Neural cell (in vitro differentiated cells): ENCODE measurements around the gene TBX19. TPM values are rescaled to one million over a fixed set of nuclear protein-coding genes. Genes with fewer than 3 reads are reported as not detected.

Experiments used
- H2AFZ ChIP-seq: fragments of 200-600, 300-800 bp; sonication (generic), shearing (Covaris generic); 2 replicates; pipeline ENCODE4 v1.6.0; 2014; ENCODE audit warnings: low read depth, mild to moderate bottlenecking, antibody characterized with exemption, low read length, moderate library complexity
- H3F3A ChIP-seq: fragments of 200-600 bp; shearing (Covaris generic); 2 replicates; pipeline ENCODE4 v1.6.1; 2016; ENCODE audit warnings: mild to moderate bottlenecking, moderate library complexity, mixed read lengths, antibody characterized with exemption, low read length; ENCODE audit not compliant: insufficient read depth, poor library complexity, severe bottlenecking
- H3K27ac ChIP-seq: fragments of 200-600, 300-800 bp; sonication (generic), shearing (Covaris generic); 2 replicates; pipeline ENCODE4 v1.5.1; 2014; ENCODE audit warnings: mild to moderate bottlenecking, low read length, moderate library complexity
- H3K27me3 ChIP-seq: fragments of 300-800, 200-600 bp; sonication (generic), shearing (Covaris generic); 2 replicates; pipeline ENCODE4 v1.6.0; 2014; ENCODE audit warnings: mild to moderate bottlenecking, low read depth, low read length, moderate library complexity; ENCODE audit not compliant: insufficient read depth
- H3K36me3 ChIP-seq: fragments of 300-800, 200-600 bp; sonication (generic), shearing (Covaris generic); 2 replicates; pipeline ENCODE4 v1.5.1; 2014; ENCODE audit warnings: mild to moderate bottlenecking, antibody characterized with exemption, low read length, moderate library complexity; ENCODE audit not compliant: insufficient read depth
- H3K4me2 ChIP-seq: fragments of 300-800, 200-600 bp; sonication (generic), shearing (Covaris generic); 2 replicates; pipeline ENCODE4 v1.6.0; 2014; ENCODE audit warnings: mild to moderate bottlenecking, low read length
- H3K4me3 ChIP-seq: fragments of 300-800, 200-600 bp; sonication (generic), shearing (Covaris generic); 2 replicates; pipeline ENCODE4 v1.5.1; 2014; ENCODE audit warnings: mild to moderate bottlenecking, low read length, moderate library complexity
- H3K79me2 ChIP-seq: fragments of 200-600 bp; shearing (Covaris generic); replicated peaks from 2 replicates; pipeline ENCODE4 v1.6.0; 2014; ENCODE audit warnings: mild to moderate bottlenecking, low read length, moderate library complexity; ENCODE audit not compliant: insufficient read depth
- H3K9ac ChIP-seq: fragments of 300-800, 200-600 bp; sonication (generic), shearing (Covaris generic); 2 replicates; pipeline ENCODE4 v1.6.1; 2016; ENCODE audit warnings: mild to moderate bottlenecking, low read length, mixed read lengths
- H3K9me2 ChIP-seq: fragments of 200-600 bp; shearing (Covaris generic); 2 replicates; pipeline ENCODE4 v1.6.1; 2016; ENCODE audit warnings: mild to moderate bottlenecking, low read length, mixed read lengths; ENCODE audit not compliant: insufficient read depth
- H3K9me3 ChIP-seq: fragments of 200-600, 300-800 bp; sonication (generic), shearing (Covaris generic); 2 replicates; pipeline ENCODE4 v1.6.1; 2016; ENCODE audit warnings: mild to moderate bottlenecking, mixed run types, low read length, moderate library complexity, mixed read lengths
- H4K20me1 ChIP-seq: fragments of 200-600 bp; shearing (Covaris generic); 2 replicates; pipeline ENCODE4 v1.6.1; 2016; ENCODE audit warnings: mild to moderate bottlenecking, mixed run types; ENCODE audit not compliant: insufficient read depth
- CTCF ChIP-seq: fragments of 450-650 bp; IDR thresholded peaks from 2 replicates; pipeline ENCODE4 v1.5.1; 2014; ENCODE audit warnings: antibody characterized with exemption, mild to moderate bottlenecking, moderate library complexity; ENCODE audit not compliant: poor library complexity, severe bottlenecking
- EP300 ChIP-seq: fragments of 450-650 bp; conservative IDR thresholded peaks from 2 replicates; pipeline ENCODE4 v1.6.1; 2014; ENCODE audit warnings: antibody characterized with exemption, mild to moderate bottlenecking, moderate library complexity; ENCODE audit not compliant: poor library complexity, severe bottlenecking
- EZH2 ChIP-seq: fragments of 200-600, 300-800 bp; shearing (Covaris generic), sonication (generic); IDR thresholded peaks from 2 replicates; pipeline ENCODE4 v1.6.1; 2014; ENCODE audit warnings: antibody characterized with exemption, low read length, borderline replicate concordance, mild to moderate bottlenecking; ENCODE audit not compliant: insufficient read depth, poor library complexity, severe bottlenecking
- MXI1 ChIP-seq: fragments of 450-650 bp; conservative IDR thresholded peaks from 2 replicates; pipeline ENCODE4 v1.6.1; 2014; ENCODE audit warnings: antibody characterized with exemption, mild to moderate bottlenecking; ENCODE audit not compliant: poor library complexity, severe bottlenecking
- POLR2AphosphoS5 ChIP-seq: IDR thresholded peaks from 2 replicates; pipeline ENCODE4 v1.6.1; 2012
- RAD21 ChIP-seq: fragments of 450-650 bp; conservative IDR thresholded peaks from 2 replicates; pipeline ENCODE4 v1.6.1; 2014; ENCODE audit warnings: antibody characterized with exemption, mild to moderate bottlenecking, moderate library complexity
- REST ChIP-seq: IDR thresholded peaks from 2 replicates; pipeline ENCODE4 v1.6.1; 2012; ENCODE audit warnings: borderline replicate concordance
- SMC3 ChIP-seq: fragments of 450-650 bp; conservative IDR thresholded peaks from 2 replicates; pipeline ENCODE4 v1.6.1; 2014; ENCODE audit warnings: antibody characterized with exemption, mild to moderate bottlenecking, moderate library complexity; ENCODE audit not compliant: poor library complexity
- TAF1 ChIP-seq: IDR thresholded peaks from 2 replicates; pipeline ENCODE4 v1.6.1; 2012; ENCODE audit warnings: low read depth
- polyA plus RNA-seq: library from polyadenylated mRNA; depleted of rRNA; stranded (reverse); fragments of >200 nt; gene quantifications from 2 replicates; pipeline ENCODE4 v1.2.3, GENCODE V29; 2014

Gene TBX19
- polyA plus RNA-seq, 1 donor from 2014 or later, result 0.42 TPM

DNA sequence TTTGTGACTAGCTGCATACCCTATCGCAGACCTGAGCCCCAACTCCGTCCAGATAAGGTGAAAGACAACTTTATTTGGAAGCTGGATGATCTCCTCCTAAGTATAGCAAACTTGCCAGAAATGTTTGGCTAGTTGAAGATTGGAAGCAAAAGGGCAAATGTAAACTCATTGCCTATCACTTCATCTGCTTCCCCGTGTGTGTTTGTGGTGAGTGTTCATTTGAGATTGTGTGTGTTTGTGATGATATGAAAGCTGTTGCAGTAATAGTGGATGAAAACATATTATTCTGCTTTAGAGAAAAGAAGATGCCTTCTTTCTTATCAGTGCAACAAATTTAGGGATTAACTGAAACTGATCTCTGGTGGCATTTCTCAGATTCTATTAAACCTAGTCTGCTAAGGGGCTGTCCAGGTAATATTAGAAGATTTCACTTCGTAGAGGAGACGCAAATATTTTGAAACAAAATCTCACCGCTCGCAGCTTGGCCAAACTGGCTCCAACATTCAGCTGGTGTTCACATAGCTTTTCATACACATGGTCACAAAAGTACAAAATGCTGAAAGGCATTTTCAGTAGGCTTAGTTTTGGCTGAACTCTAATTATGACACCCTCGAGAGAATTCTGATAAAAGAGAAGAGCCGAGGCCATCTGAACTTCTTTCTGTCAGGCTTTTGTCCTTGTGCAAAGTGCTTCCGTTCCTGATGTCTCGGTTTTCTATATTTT, 1.1 kb downstream of the TBX19 start:
- Histone ChIP-seq H3K79me2 (no peaks in the 10 kb centered on the region), H3K4me2 (no peak overlapping the region), H2AFZ (no peak overlapping the region), H3K27me3 (no peaks in the 10 kb centered on the region), H3F3A (no peaks in the 10 kb centered on the region), H3K9me2 (no peaks in the 10 kb centered on the region), H3K9me3 (no peaks in the 10 kb centered on the region), H3K27ac (no peak overlapping the region), H3K36me3 (no peaks in the 10 kb centered on the region), H3K4me3 (no peak overlapping the region), H4K20me1 (no peaks in the 10 kb centered on the region), H3K9ac (no peak overlapping the region)
- TF ChIP-seq REST (no peak), EP300 (no peak)

DNA sequence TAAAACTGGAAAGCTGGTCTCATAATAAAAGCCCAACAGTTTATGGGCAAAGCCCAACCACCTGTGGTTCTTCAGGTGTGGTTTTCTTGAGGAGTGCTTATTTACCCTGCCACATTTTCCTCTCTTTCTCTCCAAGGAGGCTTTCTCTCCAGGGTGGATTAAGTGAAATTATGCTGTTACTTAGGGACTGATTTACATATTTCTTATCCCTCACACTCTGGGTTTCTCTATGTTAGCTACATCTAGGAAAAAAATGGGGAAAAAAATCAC, 4.8 kb downstream of the TBX19 start:
- H3K9me3 ChIP-seq, result no peaks in the 10 kb centered on the region
- no peak overlapping the region for H2AFZ ChIP-seq
- H3K4me2 ChIP-seq, result no peak overlapping the region
- H4K20me1 ChIP-seq, result no peaks in the 10 kb centered on the region
- no peak overlapping the region for H3K4me3 ChIP-seq
- no peaks in the 10 kb centered on the region for H3K36me3 ChIP-seq
- H3K9ac ChIP-seq, result no peak overlapping the region
- no peaks in the 10 kb centered on the region for H3K79me2 ChIP-seq
- TF ChIP-seq SMC3 (no peak), REST (no peak), CTCF (no peak), POLR2AphosphoS5 (no peak), TAF1 (no peak), EZH2 (no peak), RAD21 (no peak), EP300 (no peak), MXI1 (no peak)
- no peaks in the 10 kb centered on the region for H3F3A ChIP-seq
- no peaks in the 10 kb centered on the region for H3K27me3 ChIP-seq
- H3K9me2 ChIP-seq, result no peaks in the 10 kb centered on the region
- H3K27ac ChIP-seq, result no peak overlapping the region
